Measurements from ENCODE around the gene TNFRSF4.

Gene TNFRSF4

GRCh38 chr1:1222575-1223225 lies 8.7 kb upstream of the TNFRSF4 start:
- H3K4me3 ChIP-seq (ENCODE audit: low read depth, low read length), result no peak overlapping the region
- DNase-seq (ENCODE audit: low read depth, low spot score), result no peak
- TF ChIP-seq CTCF (IDR thresholded peaks at IDR 0.05; ENCODE audit: low read depth, low read length), result no peak
- in situ Hi-C loops (cut with HindIII; ENCODE audit: low sequenced_read_pairs), result no loop called here

DNA sequence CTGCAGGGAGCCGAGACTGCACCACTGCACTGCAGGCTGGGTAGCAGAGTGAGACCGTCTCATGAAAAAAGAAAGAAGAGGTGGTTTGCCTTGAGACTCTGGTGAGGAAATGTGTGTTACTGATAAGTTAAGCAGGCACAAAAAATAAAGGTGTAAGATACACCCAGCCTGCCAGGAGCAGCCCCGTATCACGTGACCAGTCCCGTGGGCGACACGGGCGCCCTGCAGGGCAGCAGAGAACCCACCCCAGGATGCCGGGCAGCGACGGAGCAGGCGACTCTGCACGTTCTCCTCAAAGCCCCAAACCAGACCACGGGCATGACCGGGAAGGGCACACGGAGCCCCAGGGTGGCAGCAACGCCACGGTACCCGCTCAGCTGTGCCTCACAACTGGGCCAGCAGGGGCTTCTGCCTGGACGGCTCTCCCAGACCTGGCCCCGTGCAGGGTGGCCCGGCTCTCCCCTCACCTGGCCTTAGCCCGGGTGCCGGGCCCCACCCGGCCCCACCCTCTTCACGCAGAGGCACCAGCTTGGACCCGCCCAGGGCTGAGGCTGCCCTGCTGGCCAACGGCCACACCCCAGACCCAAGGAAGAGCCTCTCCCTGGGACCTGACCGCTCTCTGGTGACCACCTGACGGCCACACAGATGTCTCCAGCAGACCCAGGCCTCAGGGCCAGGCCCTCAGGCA lies 8.1 kb upstream of the TNFRSF4 start:
- in situ Hi-C loops (cut with HindIII; ENCODE audit: low sequenced_read_pairs), result no loop called here
- TF ChIP-seq CTCF (IDR thresholded peaks at IDR 0.05; ENCODE audit: low read depth, low read length), result no peak
- no peak for DNase-seq (ENCODE audit: low read depth, low spot score)
- no peak overlapping the region for H3K4me3 ChIP-seq (ENCODE audit: low read depth, low read length)

GRCh38 chr1:1220197-1220596 lies 6.2 kb upstream of the TNFRSF4 start:
- TF ChIP-seq CTCF (IDR thresholded peaks at IDR 0.05; ENCODE audit: low read depth, low read length), result no peak
- H3K4me3 ChIP-seq (ENCODE audit: low read depth, low read length), result no peak overlapping the region
- no peak for DNase-seq (ENCODE audit: low read depth, low spot score)
- in situ Hi-C loops (cut with HindIII; ENCODE audit: low sequenced_read_pairs), result no loop called here

DNA sequence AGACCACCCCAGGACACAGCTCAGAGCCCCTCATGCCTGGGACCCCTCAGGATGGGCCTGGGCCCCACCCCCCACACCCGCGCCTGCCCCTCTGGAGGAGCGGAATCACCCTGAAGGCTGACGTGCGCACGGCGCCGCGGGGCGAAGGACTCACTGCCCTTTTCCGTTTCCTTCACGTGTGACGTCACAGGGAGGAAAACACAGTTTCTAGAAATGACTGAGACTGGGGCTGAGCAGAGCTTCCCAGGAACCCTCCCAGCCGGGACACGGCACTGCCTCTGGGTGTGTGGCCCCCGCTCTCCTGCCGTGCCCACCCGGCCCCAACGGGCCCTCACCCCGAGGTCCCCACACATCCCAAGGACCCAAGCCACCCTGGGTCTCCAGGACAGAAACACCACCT lies 5.4 kb upstream of the TNFRSF4 start:
- no peak for TF ChIP-seq CTCF (IDR thresholded peaks at IDR 0.05; ENCODE audit: low read depth, low read length)
- no peak overlapping the region for H3K4me3 ChIP-seq (ENCODE audit: low read depth, low read length)
- in situ Hi-C loops (cut with HindIII; ENCODE audit: low sequenced_read_pairs), result no loop called here
- DNase-seq (ENCODE audit: low read depth, low spot score), result no peak

DNA sequence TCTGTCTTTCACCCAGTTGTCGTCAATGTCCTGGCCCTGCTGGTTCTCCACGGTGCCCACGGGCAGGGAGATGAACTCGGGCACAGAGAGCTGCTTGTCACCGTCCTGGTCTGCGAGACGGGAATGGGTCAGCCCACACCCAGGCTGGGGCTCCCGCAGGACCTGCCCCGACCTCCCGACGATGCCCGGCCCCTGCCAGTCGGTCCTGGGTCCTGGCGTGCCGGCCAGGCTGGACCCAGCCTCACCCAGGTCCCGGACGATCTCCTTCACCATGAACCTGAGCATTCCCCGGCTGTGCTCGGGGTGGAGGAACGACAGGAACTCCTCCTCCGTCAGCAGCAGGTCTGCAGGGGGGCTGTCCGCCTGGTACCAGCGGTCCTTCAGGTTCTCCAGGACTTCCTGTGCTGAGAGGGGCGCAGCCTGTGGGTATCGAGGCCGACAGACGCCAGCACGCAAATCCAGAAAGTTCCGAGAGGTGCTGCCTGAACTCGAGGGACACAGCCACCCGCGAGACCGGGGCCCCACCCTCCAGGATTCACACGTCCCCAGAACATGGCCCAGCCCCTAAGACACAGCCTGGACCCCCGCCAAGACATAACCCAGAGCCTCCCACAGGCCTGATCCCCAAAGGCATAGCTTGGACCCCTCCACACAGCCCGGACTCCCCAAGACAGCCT lies 4.7 kb upstream of the TNFRSF4 start:
- in situ Hi-C loops (cut with HindIII; ENCODE audit: low sequenced_read_pairs), result no loop called here
- no peak for TF ChIP-seq CTCF (IDR thresholded peaks at IDR 0.05; ENCODE audit: low read depth, low read length)
- no peak overlapping the region for H3K4me3 ChIP-seq (ENCODE audit: low read depth, low read length)
- no peak for DNase-seq (ENCODE audit: low read depth, low spot score)

DNA sequence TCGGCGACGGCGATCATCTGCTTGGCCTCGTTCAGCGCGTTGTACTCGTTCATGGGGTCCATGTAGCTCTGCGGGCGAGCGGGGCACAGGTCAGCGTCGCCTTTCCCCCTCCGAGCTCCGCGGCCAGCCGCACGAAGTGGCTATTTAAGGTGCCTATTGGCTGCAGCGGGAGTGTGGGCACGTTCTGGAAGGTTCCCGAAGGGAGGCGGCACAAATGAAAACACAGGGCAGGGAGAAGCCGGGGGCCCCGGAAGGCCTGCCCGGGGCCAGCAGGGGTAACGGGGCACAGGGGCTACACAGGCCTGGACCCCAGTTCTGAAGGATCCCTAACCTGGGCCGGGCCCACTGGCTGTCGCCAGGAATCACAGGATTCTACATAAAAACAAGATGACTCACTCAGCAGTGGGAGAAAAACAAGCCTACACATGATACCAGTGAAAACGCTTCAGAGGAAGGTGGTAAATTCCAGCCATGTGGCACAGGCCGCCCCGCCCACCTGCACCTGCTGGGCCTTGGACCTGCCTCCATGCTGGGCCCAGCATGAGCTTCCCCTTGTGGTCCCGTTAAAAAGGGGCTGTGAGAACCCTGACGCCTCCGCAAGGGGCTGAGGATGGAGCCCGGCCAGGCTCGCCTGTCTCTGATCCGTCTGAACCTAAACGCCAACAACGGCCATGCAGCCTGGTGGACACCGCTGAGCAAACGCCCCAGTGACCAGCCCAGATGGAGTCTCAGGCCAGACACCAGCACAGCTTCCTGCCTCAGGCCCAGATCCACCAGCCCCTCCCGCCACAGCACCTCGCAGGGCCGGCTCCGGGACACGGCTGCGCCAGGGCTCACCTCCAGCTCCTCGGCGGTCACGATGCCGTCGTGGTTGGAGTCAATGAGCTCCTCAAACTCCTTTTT lies 3.9 kb upstream of the TNFRSF4 start:
- TF ChIP-seq CTCF (IDR thresholded peaks at IDR 0.05; ENCODE audit: low read depth, low read length), result no peak
- H3K4me3 ChIP-seq (ENCODE audit: low read depth, low read length), result no peak overlapping the region
- DNase-seq (ENCODE audit: low read depth, low spot score), result no peak
- in situ Hi-C loops (cut with HindIII; ENCODE audit: low sequenced_read_pairs), result no loop called here

All from astrocyte of the spinal cord (primary cell).